ENCODE data around the gene GPR3. TPM values are rescaled to one million over a fixed set of nuclear protein-coding genes. Genes with fewer than 3 reads are reported as not detected.

The GPR3 gene
- total RNA-seq, 1 experiment from 2014 or later = 4.4 TPM

DNA sequence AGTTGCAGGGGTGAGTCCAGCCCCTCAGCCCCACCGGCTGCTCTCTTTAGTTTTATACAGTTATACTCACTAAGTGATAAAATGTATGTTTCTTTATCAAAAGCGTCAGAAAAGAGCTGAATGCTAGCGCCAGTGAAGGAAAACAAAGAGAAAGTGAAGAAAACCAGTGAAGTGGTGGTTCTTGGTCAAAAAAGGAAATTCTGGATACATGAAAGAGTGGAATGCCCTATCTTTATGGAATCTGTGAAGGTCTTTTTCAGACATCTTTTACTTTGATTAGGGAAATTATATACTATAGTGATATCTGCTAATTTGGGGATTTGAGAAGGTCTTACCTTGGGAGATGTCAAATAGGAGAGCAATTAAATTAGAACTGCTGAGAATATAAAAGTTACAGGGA lies 41.3 kb downstream of the GPR3 start:
- Histone ChIP-seq H2BK5ac (ENCODE audit: insufficient read length, low read length) (no peak overlapping the region), H3K4me1 (ENCODE audit: insufficient read depth, low read length) (peaks cover 12% of the 10 kb centered on the region; the same call in 1 of the 2 replicates), H4K20me1 (ENCODE audit: control insufficient read depth, insufficient read depth, insufficient read length) (no peaks in the 10 kb centered on the region), H3K14ac (ENCODE audit: insufficient read depth, low read length) (no peak overlapping the region), H3K23me2 (ENCODE audit: insufficient read length, low read depth, low read length, poor library complexity, severe bottlenecking) (no peaks in the 10 kb centered on the region), H3K79me2 (ENCODE audit: insufficient read depth, low read length) (peaks cover 8% of the 10 kb centered on the region; the same call in 1 of the 2 replicates), H3K56ac (ENCODE audit: insufficient read length, low read depth, low read length) (no peak overlapping the region), H2AFZ (ENCODE audit: low read length) (no peak overlapping the region), H3K9ac (ENCODE audit: extremely low read depth, insufficient read length, low read length) (no peak overlapping the region), H2BK120ac (ENCODE audit: low read depth, low read length, poor library complexity, severe bottlenecking) (no peak overlapping the region), H3K27me3 (ENCODE audit: insufficient read depth, low read length) (no peaks in the 10 kb centered on the region), H3K79me1 (ENCODE audit: insufficient read depth, low read depth, low read length, poor library complexity, severe bottlenecking) (peaks cover 6% of the 10 kb centered on the region), H3K9me3 (ENCODE audit: control insufficient read depth, low read depth, low read length) (no peaks in the 10 kb centered on the region), H3T11ph (ENCODE audit: low read length) (no peak overlapping the region), H4K8ac (replicated peaks; ENCODE audit: insufficient read length, low read depth, low read length) (no peak overlapping the region), H4K5ac (ENCODE audit: insufficient read length, low read depth, low read length) (no peak overlapping the region), H2AK5ac (ENCODE audit: insufficient read length, low read length) (no peak overlapping the region), H4K91ac (ENCODE audit: insufficient read length, low read depth, low read length) (no peak overlapping the region), H2BK20ac (ENCODE audit: low read depth, low read length, poor library complexity, severe bottlenecking) (no peak overlapping the region), H2BK15ac (ENCODE audit: low read depth, low read length) (no peak overlapping the region), H2BK12ac (ENCODE audit: insufficient read length, low read depth, low read length) (no peak overlapping the region), H3K4me2 (ENCODE audit: insufficient read depth, insufficient read length, low read length) (no peak overlapping the region), H3K18ac (ENCODE audit: insufficient read length, low read depth, low read length) (no peak overlapping the region), H3K4ac (ENCODE audit: low read depth, low read length) (no peak overlapping the region), H3K23ac (ENCODE audit: insufficient read length, low read depth, low read length) (no peak overlapping the region), H3K27ac (ENCODE audit: insufficient read length, low read depth, low read length) (no peak overlapping the region)
- Mint-ChIP-seq H3K27me3 (ENCODE audit: low read depth) (no peaks in the 10 kb centered on the region), H3K4me1 (peaks cover 54 to 57% of the 10 kb centered on the region in 2 experiments), H3K4me3 (no peak overlapping the region), H3K36me3 (ENCODE audit: insufficient read depth in 1 of 3, low read depth in 3 of 3) (no peaks in the 10 kb centered on the region; a peak in 1 of 7 replicates), H3K9me3 (no peaks in the 10 kb centered on the region), H3K27ac (no peak overlapping the region)
- TF ChIP-seq, protein P1, sequence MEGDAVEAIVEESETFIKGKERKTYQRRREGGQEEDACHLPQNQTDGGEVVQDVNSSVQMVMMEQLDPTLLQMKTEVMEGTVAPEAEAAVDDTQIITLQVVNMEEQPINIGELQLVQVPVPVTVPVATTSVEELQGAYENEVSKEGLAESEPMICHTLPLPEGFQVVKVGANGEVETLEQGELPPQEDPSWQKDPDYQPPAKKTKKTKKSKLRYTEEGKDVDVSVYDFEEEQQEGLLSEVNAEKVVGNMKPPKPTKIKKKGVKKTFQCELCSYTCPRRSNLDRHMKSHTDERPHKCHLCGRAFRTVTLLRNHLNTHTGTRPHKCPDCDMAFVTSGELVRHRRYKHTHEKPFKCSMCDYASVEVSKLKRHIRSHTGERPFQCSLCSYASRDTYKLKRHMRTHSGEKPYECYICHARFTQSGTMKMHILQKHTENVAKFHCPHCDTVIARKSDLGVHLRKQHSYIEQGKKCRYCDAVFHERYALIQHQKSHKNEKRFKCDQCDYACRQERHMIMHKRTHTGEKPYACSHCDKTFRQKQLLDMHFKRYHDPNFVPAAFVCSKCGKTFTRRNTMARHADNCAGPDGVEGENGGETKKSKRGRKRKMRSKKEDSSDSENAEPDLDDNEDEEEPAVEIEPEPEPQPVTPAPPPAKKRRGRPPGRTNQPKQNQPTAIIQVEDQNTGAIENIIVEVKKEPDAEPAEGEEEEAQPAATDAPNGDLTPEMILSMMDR (conservative IDR thresholded peaks at IDR 0.05) = no peak
- WGBS (ENCODE audit: extremely low coverage, insufficient read length, low lambda C conversion rate) = no CpG with 5 or more reads among the region's 3 CpGs
- DNase-seq = no peak

Data from H9 (cell line).